IMR-90 (cell line): ENCODE data around the gene UTY.

Experiments
- POLR2A ChIP-seq: IDR thresholded peaks from 2 replicates; pipeline ENCODE4 v1.6.1; 2012; ENCODE audit warnings: mild to moderate bottlenecking, low read depth, low read length
- RCOR1 ChIP-seq: IDR thresholded peaks from 2 replicates; pipeline ENCODE4 v1.6.1; 2012; ENCODE audit warnings: mild to moderate bottlenecking, low read length, improper control_type of control experiment; ENCODE audit not compliant: insufficient replicate concordance
- TF ChIP-seq, protein P1 (sequence below): conservative IDR thresholded peaks from 2 replicates; pipeline ENCODE4 v1.5.1; 2012; ENCODE audit warnings: mild to moderate bottlenecking, low read depth, low read length, improper control_type of control experiment
- TF ChIP-seq, protein P2 (sequence below): fragments of 150-350 bp; IDR thresholded peaks from 2 replicates; pipeline ENCODE4 v1.6.1; 2016; ENCODE audit warnings: low read depth, mild to moderate bottlenecking, low read length, moderate library complexity, borderline replicate concordance
- TF ChIP-seq, protein P3 (sequence below): fragments of 150-350 bp; IDR thresholded peaks from 2 replicates; pipeline ENCODE4 v1.6.1; 2017; ENCODE audit warnings: mild to moderate bottlenecking, antibody characterized with exemption, low read length, low read depth

DNA sequence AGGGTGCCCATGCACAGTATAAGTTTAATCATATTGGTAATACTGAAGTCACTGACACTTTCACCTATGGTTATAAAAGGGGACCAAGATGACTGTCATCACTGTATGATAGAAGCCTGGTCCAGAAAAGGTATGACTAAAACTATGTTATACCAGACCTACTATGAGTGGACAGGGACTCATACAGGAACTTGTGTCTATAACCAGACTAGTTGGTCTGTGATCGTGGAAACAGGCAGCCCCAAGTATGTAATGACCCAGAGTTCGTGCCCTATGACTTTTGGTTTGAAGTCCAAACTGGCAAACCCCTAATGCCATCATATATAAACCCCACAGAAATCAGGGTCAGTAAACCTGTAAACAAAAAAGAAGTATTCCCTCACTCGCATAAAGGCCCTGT, 134.3 kb downstream of the UTY start:
- TF ChIP-seq, protein P1, sequence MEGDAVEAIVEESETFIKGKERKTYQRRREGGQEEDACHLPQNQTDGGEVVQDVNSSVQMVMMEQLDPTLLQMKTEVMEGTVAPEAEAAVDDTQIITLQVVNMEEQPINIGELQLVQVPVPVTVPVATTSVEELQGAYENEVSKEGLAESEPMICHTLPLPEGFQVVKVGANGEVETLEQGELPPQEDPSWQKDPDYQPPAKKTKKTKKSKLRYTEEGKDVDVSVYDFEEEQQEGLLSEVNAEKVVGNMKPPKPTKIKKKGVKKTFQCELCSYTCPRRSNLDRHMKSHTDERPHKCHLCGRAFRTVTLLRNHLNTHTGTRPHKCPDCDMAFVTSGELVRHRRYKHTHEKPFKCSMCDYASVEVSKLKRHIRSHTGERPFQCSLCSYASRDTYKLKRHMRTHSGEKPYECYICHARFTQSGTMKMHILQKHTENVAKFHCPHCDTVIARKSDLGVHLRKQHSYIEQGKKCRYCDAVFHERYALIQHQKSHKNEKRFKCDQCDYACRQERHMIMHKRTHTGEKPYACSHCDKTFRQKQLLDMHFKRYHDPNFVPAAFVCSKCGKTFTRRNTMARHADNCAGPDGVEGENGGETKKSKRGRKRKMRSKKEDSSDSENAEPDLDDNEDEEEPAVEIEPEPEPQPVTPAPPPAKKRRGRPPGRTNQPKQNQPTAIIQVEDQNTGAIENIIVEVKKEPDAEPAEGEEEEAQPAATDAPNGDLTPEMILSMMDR = no peak
- TF ChIP-seq POLR2A = no peak
- TF ChIP-seq RCOR1 = no peak
- TF ChIP-seq, protein P2, sequence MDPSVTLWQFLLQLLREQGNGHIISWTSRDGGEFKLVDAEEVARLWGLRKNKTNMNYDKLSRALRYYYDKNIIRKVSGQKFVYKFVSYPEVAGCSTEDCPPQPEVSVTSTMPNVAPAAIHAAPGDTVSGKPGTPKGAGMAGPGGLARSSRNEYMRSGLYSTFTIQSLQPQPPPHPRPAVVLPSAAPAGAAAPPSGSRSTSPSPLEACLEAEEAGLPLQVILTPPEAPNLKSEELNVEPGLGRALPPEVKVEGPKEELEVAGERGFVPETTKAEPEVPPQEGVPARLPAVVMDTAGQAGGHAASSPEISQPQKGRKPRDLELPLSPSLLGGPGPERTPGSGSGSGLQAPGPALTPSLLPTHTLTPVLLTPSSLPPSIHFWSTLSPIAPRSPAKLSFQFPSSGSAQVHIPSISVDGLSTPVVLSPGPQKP = no peak
- TF ChIP-seq, protein P3, sequence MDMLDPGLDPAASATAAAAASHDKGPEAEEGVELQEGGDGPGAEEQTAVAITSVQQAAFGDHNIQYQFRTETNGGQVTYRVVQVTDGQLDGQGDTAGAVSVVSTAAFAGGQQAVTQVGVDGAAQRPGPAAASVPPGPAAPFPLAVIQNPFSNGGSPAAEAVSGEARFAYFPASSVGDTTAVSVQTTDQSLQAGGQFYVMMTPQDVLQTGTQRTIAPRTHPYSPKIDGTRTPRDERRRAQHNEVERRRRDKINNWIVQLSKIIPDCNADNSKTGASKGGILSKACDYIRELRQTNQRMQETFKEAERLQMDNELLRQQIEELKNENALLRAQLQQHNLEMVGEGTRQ = no peak
